ENCODE data around the gene ZNF800.

ZNF800 gene

GRCh38 chr7:127390186-127390816, 2.2 kb downstream of the ZNF800 start:
- no peak for DNase-seq

DNA sequence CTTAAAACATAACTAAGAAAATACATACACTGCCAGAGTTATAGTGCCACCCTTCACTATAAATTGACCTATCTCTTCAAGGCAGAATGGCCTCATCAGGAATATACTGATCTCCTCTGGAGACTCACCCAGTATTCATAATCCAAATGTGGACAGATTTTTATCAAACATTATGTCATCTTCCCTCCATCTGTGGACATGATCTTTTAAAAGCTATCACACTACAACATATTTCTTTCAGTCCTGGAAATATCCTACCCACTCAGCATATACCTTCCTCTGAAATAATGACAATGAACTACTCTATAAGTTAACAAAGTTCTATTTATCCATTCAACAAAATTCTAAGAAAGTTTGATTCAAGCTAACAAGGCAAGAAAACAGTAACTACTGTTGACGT, 3.2 kb downstream of the ZNF800 start:
- DNase-seq = no peak

- DNase-seq = no peak
Observed at GRCh38 chr7:127387974-127388373, 4.5 kb downstream of the ZNF800 start.

DNA sequence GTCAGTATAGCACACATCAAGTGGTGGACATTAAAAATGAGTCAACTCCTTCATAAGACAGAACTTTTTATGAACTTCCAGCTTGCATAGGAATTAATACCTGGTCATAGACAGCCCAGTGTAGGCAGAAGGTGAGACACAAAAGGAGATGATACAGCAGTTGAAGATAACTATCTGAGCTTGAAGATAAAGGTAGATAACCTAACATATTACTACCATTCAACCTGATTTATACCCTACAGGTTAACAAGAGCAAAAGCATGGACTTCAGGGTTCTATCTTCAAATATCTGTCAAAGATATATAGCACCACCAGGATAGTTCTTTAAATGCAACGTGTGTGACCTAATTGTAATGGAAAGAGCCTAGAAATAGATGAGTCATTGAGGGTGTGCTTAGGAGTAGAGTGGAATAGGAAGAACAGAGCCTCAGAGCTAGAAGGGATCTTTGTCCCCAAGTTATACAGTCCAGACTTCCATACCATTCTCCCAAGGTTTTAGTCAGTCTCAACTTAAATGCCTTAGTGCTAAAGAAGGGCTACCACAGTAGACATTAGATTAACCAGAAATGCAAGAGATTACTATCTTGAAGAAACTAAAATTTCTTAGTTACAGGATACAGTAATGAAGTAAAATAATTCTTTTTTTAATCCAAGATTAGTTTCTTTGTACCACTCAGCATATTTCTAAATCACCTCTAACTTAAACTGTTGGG, 9.2 kb downstream of the ZNF800 start:
- no peak for DNase-seq

DNA sequence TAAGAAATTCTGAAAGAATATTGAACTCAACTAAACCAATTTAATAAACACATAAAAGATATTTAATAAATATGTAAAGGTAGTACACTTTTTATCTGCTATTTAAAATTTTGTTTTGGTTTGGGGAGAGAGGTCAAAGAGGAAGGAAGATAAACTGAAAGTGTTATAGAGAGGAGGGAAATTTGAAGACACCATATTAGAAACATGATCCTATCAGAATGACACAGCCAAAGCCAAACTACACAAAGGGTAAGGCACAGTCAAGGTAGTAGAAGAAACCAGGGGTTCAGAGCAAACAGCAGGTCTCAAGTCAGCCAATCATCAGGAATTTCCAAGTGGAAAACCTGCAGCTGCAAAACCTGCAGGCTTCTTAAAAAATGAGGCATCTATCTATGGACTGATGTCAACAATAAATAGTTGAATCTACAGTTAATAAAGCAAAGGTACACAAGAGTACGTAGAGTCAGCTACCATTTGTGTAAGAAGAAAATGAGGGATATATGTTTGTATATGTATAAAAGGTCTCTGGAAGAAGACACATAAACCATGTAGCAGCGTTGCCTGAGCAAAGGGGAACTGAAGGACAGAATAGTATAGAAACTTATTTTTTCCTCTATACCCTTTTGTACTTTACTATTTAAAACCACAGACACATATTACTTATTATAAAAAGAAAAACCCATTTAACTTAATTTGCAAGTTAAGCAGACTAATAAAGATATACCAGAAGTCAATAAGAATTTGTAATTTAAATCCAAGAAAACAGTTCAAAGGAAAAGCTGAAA, 10.0 kb downstream of the ZNF800 start:
- DNase-seq = no peak

GRCh38 chr7:127380479-127380878, 12.0 kb downstream of the ZNF800 start:
- DNase-seq = no peak

- DNase-seq = no peak
Observed at GRCh38 chr7:127379642-127380041, 12.9 kb downstream of the ZNF800 start.

DNA sequence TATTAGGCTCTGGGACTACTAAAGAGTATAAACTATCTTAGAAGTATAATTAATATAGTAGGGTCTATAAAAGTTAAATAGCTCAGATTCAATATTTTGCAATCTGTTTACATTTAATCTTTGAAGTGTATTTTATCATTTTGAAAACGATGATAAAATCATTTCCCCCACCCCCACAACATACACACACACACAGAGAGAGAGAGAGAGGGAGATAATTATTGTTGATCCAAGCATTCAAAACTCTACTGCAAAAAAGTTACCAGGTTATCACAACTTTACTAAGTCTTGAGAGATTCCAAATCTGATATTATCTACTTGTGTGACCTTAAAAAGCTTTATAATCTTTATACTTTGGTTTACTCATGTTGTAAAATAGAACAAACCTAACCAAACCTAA, 14.0 kb downstream of the ZNF800 start:
- DNase-seq = no peak

GRCh38 chr7:127377425-127377824, 15.1 kb downstream of the ZNF800 start:
- no peak for DNase-seq

GRCh38 chr7:127375631-127376030, 16.9 kb downstream of the ZNF800 start:
- no peak for DNase-seq

DNA sequence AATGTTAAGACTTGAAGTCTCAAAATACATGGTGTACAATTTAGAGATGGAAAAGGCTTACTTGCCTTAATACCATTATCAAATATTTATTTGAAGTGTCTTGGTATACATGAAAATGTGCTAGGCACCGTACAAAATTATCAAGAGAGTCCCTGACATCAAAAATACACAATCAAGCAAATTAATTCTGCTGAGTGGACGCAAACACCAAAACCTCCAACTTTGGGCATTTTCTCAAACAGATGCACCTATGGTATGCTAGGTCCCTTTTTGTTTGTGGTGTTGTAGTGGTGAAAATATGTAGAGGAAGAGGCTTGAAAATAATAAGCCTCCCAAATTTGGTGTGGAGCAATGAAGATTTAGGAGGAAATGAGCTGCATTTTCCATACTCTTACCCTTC, 24.8 kb downstream of the ZNF800 start:
- no peak for DNase-seq

DNA sequence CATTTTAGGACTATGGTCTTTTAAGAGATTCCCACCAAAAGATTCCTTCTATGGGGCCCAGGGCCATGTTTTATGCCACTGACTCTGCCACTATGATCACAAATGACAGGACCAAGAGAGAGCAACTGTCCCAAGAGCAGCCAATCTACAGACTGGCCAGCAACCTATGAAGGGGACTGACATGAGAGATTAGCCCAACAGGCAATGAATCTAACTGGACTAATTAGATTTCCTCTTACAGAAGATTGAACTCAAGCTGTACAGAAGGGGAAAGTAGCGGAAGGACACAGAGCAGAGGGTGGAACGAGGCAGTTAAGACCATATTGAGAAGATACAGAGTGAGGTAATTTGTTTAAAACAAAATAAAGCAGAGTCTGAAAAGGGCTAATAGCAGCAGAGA, 25.8 kb downstream of the ZNF800 start:
- DNase-seq = no peak

DNA sequence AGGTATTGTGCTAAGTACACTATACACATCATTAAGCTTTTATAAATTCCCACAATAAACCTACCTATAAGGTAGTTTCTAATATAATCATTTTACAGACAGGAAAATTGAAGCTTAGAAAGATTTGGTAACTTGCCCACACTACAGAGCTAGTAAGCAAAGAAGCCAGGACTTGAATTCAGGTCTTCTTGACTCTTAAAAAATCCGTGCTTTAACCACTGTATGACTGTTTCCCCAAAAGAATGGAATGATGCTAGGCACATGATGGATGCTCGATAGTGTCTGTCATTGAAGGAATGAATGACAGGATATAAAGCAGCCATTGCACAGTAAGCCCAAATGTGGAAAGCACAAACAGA, 26.6 kb downstream of the ZNF800 start:
- DNase-seq = no peak

DNA sequence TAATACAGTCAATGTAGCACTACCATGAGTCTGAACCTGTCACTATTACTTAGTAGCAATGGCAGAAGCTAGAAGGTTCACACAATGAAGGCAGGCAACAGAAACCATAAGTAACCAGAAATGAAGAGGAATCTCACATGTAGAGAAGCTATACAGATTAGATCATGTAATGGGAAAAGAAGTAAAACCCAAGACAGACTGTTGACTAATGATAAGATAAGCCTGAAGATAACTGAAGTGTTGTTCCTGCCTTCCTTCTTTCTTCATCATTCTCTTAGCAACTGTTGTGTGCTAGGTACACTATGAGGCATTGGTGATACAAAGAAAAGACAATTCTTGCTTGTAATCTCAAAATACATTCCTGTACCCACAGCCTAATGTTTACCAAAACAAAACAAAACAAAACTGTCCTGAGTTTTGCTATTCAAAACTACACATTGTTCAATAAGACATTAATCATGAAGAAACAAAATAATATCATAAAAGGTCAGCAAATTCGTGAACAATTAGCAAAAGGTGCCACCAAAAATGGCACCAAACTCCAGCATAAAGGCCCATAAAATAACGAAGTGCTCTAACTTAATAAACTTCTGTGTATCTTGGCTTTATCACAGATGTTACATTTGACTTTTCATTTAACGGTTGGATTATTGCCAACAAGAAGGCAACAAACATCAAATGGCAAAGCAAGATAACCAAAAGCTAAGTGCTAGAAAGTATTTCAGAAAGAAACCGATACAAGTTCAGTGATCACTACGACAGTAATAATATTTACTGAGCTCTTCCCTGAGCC, 27.1 kb downstream of the ZNF800 start:
- DNase-seq = no peak

- no peak for DNase-seq
Observed at GRCh38 chr7:127362364-127363027, 30.0 kb downstream of the ZNF800 start.

GRCh38 chr7:127361736-127362135, 30.8 kb downstream of the ZNF800 start:
- DNase-seq = no peak

DNA sequence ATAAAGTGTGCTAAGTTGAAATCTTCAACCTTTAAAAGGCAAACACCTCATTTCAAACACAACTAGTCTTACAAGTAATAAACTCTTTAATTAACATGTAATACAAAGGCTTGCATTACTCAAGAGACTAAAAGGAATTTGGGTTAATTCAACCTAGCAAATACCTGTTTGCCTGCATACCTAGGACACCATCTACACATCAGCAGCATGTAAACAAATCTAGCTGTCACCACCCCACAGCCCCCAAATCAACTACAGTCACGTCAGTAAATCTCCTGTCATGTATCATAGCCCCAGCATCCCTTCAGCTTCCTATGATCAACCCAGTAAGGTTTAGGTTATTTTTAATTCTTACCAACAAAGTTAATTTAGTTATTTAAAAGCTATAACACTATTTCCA, 33.5 kb downstream of the ZNF800 start:
- DNase-seq = no peak

DNA sequence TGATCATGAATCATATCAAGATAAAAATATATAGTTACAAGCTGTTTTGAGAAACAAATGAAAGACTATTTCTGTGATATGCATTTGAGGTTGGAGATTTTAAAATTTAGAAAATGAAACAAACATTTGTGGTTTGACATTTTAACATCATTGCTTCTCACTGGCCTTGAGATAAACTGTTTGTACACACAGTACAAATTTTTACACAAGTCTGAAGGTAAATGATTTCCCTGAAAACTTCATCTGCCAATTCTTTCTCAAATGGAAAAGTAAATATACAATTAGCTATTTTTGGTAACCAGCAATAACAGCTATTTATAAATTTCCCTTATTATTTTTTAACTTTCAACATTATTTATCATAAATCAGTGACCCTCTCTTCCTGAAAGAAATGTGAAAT, 38.6 kb downstream of the ZNF800 start:
- no peak for DNase-seq

DNA sequence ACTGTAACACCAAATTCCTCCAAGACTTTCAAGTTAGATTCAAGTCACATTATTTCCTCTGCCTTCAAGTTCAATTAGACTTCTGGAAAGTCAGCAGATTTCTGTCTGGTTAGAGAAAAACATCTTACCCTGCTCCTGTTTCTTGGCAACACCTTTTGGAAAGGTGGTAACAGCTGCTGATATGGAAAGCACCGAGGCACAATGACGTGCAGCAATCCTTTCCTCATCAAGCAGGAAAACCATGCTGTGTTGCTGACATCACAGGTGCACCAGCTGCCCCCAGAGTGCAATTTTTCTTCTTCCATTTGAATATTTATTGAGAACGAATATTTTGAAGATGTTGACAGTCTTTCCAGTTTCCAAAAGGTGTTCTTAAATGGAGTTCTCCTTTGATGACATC, 41.9 kb downstream of the ZNF800 start:
- DNase-seq = no peak

GRCh38 chr7:127349881-127350280, 42.6 kb downstream of the ZNF800 start:
- DNase-seq = no peak

DNA sequence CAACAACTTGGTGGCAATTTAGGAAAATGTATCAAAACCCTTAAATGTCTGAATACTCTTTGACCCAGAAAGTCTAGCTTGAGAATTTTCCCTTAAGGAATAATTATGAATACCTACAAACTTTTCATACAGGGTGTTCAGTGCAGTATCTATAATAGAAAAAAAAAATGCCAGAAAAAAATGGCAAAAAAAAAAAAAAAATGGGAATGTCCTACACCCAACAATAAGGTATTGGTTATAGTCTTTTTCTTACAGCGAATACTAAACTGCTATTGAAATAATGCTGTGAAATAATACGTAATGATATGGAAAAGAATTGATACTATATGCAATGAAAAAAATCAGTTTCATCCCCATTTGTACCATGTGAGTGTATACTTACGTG, 44.3 kb downstream of the ZNF800 start:
- DNase-seq = no peak

DNA sequence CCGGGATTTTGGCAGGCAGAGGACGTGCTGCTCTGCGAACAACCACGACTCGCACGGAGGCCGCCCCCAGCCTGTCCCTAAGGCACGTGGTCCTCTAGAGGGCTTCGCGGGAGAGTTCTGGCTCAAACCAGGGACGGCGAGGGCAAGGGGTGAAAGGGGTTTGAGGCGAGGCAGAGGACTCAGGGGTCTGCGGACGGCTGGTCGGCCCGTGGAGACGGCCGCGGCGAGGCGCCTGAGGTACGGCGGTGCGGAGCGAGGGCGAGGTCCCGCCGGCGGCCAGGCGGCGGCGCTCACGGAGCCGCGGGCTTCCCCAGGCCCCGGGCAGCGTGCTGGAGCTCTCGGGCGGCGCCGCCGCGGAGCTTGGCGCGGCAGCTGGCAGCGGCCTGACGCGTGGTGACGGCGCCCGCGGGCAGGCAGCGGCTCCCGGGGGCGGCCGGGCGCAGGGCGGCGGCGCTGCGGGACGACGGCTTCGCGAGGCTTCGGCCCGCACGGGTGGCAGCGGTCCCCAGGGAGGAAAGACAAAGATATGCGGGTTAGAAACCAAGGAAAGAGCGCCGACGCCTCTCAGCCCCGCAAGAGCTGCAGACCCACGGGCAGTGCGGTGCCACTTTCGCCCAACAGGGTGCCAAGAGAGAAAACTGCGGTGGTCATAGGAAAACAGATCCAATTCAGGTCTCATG, 44.8 kb downstream of the ZNF800 start:
- DNase-seq = peak; percentile 32

Data from NCI-H2081 treated with DMSO at 0.1 percent for 48 hours (cell line).